DMS 273 treated with DMSO at 0.1 percent for 48 hours (cell line): ENCODE data around the gene NEDD4L.

Experiments
- DNase-seq: peaks from one replicate; lab custom pipeline; 2025; lab: John Stamatoyannopoulos, UW

NEDD4L gene

GRCh38 chr18:58398648-58399398 lies 354.8 kb downstream of the NEDD4L start:
- no peak for DNase-seq

DNA sequence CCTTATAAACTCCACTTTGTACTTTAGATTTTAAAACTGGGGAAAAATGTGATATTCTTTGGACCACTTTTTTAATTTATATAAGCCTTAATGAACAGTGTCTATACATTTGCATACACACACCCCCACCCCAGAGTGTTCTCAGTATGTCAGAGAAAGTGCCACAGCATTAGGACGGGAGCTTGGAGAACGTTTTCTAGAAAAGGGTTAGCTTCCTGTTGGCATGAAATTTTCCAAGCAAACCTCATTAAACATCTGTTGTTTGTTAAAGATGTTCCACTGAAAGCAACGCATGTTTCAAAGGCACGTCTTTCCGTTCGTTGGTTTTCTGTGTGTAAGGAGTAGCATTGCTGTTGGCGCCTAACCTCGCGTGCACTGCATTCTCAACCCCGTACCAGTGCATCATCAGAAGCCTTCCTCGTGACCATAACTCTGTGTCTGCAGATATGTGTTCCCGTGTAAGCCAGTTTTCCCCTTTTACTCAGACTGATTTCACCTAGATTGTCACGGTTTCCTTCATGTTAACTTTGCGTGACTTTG lies 356.4 kb downstream of the NEDD4L start:
- no peak for DNase-seq

- DNase-seq: no peak
These were observed 357.2 kb downstream of the NEDD4L start for GRCh38 chr18:58401191-58401590.

- DNase-seq: no peak
These were observed 358.2 kb downstream of the NEDD4L start for GRCh38 chr18:58402247-58402646.

DNA sequence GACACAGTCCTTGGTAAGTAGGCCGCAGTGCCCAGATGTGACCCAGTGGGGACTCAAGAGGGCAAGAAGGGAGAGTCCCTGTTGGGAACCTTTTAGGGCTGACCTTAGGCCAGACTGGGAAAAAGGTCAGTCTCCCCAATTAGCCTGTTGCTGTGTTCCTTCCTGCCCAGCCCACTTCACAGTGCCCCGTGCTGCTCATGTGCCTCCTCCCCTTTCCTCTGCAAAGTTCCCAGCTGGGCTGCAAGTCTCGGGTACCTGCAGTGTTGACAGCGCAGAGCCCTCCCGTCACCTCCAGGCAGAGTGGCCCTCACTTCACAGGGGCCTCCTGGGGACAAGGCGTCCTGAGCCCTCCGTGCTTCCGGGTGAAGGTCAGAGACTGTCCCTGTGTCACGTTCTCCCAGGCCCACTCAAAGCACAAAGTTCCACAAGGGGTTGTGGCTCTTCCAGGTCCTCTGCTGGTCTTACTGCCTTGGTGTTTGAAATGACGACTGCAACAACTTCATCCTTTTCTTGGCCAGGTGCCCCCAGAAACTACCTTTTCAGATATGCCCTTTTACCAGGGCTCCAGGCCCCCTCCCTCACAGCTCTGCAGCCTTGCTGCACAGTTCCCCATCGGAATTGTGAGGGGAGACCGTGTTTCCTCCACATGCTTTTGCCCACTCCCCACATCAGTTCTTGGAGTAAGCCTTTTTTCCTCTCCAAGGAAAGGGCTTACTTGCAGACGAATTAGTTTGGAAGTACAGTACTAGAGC lies 359.1 kb downstream of the NEDD4L start:
- no peak for DNase-seq

DNA sequence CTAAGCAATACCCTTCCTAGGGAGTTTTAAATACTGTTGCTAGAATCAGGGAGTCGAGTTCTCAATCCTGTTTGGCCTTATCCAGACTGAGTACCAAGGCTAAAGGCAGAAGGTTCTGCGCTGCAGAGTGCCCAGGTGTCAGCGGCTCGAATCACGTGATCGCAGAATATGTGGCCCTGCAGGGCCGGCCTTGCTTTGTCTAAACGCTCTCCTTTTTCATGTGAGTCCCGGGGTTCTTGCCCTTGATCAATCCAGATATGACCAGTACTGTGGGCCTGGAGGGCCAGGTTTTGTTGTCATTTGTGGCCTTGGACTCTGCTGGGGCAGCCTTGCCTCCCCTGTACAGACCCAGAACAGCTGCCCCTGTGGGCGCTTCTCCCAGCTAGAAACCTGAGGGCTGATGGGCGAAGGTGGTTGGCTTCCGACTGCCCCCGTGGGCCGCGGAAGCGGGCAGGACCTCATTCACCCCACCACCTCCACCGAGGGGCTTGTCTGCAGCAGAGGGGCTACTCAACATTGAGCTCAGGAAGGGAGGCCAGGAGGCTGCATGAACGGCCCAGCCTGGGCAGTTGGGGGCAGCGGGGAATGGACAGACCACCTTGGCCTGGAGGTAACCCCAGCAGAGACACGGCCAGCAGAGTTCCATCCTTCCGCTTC lies 359.9 kb downstream of the NEDD4L start:
- DNase-seq: no peak

DNA sequence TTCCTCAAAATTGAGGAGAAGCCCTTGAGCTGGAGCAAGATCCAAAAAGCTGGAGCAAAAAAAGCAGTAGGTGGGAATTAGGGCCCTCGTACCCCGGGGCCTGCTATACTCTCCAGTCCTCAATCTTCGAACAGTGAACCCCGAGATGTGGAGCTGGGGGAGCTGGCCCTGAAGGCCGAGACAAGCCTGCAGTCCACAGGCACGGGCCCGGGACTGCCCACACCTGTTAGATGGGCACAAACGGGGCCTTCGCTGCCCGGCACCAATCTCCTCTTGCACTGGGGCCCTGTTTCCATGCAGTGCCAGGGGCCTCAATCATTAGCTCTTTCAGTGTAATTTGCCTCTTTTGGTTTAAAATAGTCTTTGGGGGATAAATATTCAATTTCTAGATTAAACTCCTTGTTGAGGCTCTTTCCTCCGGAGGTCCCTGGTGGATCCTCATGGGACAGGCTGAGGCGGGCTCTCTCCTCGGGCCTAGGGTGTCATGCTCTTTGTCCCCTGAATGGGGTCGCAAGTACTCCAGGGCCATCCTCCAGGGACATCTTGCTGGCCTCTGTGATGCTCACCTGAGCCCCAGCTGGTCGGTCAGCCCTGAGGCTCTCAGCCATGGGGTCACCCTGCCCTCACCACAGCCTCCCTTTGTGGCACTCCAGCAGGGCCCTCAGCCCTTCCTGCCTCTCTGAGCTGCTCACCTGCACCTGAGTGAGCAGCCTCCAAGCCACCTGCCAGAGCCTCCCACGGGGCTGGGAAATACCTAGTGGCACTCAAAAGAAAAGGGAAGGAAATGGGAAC lies 361.3 kb downstream of the NEDD4L start:
- no peak for DNase-seq

DNA sequence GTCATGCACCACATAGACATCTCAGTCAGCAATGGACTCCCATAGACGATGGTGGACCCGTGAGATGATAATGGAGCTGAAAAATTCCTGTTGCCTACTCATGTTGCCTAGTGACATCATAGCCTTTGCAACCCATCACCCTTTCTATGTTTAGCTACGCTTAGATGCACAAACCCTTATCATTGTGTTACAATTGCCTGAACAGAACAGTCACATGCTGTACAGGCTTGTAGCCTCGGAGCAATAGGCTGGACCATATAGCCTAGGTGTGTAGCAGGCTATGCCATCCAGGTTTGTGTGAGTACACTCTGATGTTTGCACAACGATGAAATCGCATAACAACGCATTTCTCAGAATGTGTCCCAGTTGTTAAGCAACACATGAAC lies 363.2 kb downstream of the NEDD4L start:
- DNase-seq: no peak

GRCh38 chr18:58407649-58408407 lies 363.8 kb downstream of the NEDD4L start:
- DNase-seq: no peak

DNA sequence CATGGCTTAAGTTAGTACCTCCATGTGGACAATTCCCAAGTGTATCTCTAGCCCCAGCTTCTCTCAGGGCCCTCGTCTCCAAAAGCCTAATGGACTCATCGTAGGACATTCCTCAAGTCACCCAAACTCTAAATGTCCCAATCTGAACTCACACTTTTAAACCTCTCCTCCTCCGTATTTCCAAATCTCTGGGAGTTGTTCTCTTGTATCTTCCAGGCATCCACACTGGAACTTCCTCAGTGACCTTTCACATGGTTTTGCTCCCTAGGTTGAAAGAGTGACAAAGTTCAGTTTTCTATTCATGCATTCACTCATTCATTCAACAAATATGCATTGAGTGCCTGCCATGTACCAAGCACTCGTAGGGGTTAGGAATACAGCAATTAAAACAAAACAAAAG lies 364.6 kb downstream of the NEDD4L start:
- no peak for DNase-seq

- DNase-seq: no peak
These were observed 365.9 kb downstream of the NEDD4L start for GRCh38 chr18:58409802-58410445.

GRCh38 chr18:58411323-58411722 lies 367.3 kb downstream of the NEDD4L start:
- no peak for DNase-seq

DNA sequence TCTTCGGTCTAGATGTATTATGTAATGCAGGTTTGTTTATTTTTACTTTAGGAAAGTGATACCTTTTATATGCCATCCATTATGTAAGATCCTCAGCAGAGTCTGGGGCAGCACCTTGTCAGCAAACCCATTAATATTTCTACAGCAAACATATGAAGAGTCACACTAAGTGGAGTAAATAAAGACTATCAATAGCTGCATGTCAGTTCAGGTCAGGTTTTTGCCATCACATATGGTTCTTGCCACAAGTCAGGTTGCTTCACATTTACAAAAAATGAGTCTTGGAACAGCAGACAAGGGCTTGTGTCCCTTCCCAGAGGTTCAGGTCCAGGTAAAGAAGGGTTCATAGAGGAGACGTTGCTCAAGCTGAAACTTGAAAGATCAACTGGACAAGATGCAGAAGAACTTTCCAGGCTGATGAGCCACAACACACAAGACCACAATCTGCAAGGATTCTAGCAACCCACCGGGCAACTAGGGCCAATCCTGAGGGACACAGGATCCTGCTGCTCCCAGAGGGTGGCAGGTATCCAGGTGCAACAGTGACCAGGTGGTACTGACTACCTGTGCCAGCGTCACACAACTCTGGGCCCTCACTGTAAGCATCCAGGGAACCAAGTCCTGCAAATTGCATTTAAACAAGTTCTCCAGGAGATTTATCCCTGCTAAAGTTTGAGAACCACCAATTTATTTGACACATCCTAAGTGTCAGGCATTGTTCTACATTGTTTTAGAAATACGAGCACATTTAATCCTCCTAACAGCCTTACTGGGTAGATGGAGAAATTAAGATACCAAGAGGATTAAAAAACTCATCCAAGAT lies 369.0 kb downstream of the NEDD4L start:
- DNase-seq: no peak

DNA sequence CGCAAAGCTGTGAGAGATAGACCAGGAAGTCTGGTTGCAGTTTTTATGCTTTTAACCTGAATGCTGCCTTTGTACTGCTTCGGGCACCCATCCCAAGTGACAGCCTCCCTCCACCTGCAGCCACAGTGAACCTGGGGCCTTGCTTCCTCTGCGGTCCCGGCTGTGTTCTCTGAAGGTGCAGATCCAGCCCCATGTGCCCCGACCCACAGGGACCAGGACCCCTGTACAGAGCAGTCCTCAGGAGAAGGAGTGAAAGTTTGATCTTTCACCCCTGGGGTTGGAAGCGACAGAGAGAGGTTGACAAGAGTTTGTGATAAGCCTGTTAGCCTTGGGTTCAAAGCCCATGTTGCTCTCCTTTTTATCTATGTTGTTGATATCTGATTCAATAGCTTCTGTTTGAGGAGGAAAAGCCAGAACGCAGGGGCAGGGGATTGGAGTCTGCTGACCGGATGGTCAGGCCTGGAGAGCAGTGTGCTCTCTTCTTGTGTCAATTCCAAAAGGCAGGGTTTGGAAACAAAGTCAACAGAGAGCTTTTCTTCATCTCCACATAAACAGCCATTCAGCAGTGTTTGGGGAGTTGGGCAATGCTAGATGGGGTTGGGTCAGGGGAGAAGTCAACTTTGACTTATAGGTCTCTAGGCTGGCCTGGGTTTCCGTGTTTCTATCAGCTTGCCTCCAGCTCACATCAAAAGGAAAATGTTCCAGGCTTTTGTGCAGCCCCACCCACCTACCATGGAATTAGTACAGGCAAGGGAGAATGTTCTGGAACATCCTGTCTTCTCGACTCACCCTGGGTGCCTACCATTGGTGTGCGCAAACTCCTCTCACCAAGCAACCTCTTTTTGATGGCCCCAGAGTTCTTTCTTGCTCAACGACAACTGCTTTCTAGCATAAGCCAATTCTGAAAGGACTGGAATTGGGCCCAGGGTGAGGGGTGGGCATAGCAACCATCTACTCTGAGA lies 369.9 kb downstream of the NEDD4L start:
- no peak for DNase-seq

- peak; percentile 49 for DNase-seq
These were observed 372.1 kb downstream of the NEDD4L start for GRCh38 chr18:58416014-58416703.

DNA sequence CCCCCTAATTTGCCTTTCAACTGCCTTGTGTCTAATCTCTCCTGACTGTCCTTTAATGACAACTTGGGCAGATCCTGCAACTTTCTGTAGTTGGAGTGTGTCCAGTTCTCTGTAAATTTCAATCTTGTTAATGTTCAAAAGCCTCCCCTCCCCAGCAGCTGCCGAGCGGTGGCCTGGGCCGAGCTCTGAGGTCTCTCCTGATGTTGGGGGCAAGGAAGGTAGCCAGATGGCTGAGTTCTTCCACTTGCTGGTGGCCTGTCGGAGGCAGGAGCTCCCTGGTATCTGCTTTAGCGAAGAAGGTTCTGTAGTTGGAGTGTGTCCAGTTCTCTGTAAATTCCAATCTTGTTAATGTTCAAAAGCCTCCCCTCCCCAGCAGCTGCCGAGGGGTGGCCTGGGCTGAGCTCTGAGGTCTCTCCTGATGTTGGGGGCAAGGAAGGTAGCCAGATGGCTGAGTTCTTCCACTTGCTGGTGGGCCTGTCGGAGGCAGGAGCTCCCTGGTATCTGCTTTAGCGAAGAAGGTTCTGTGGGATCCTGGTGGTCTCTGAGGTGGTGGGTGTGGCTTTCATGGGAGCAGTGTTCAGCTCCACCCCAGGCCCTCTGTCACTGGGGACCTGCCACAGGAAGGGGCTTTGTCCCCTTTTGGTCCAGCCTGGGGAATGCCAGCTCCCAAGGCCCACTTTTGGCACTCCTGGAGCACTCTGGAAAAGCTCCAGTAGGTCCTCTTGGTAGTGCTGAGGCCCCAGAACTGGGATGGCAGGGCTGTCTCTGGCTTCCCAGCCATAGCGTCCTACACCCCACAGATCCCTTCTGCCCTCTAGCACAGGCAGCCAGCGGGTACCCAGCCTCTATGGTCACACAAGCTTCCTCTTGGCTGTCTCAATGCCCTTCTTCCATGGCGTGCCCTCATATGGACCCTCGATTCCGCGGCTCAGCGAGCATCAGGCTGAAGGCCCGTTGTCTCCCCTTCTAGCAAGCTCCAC lies 373.0 kb downstream of the NEDD4L start:
- peak; percentile 85 for DNase-seq

- DNase-seq: no peak
These were observed 373.7 kb downstream of the NEDD4L start for GRCh38 chr18:58417752-58418151.
